ENCODE results near the gene ATP8B1.

Gene ATP8B1

DNA sequence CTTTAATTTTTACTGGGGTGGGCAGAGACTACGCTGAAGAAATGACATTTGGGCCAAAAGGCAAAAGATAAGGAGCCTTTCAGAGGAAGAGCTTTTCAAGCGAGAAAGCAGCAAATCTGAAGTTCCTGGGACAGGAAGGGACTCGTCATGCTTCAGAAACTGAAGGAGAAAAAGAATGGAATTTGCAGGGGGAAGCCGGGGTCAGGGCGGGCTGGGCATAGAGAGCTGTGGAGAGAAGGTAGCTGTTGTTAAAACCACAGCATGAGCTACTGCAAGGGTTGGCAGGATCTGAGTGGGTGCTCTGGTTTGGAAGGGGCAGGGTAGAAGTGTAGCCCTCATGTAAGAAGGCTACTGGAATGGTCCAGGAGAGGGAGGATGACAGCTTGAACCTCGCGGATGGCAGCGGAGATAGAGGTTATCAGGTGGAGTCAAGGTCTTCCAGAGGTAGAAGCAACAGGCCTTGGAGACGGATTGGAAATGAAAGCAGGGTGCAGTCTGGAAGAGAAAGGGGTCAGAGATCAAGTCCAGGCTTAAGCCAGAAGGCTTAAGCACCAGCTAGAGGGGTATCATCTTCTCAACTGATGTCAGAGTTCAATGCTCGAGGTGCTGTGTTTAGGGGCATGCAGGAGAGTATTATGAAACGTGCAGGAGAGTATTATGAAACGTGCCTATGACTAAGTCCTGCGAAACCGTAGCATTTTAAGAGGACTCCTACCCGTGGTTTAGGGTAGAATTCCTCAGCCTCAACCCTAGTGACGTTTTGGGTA is 18.9 kb downstream of the ATP8B1 start:
- Histone ChIP-seq H3K9ac (ENCODE audit: low read length) (no peak overlapping the region), H3K36me3 (ENCODE audit: low read length) (no peaks in the 10 kb centered on the region), H2AFZ (ENCODE audit: low read depth, low read length, severe bottlenecking) (no peak overlapping the region), H3F3A (ENCODE audit: insufficient read depth) (no peaks in the 10 kb centered on the region), H3K27ac (ENCODE audit: low read depth, low read length) (no peak overlapping the region), H3K9me2 (replicated peaks; ENCODE audit: insufficient read depth, low read length) (no peaks in the 10 kb centered on the region), H4K20me1 (ENCODE audit: low read depth, low read length) (no peaks in the 10 kb centered on the region), H3K4me2 (ENCODE audit: low read depth, low read length, poor library complexity, severe bottlenecking) (no peak overlapping the region), H3K4me3 (ENCODE audit: insufficient read depth, low read length, poor library complexity, severe bottlenecking) (no peak overlapping the region), H3K9me3 (ENCODE audit: insufficient read depth, low read length) (no peaks in the 10 kb centered on the region), H3K27me3 (ENCODE audit: low read length) (no peaks in the 10 kb centered on the region), H3K79me2 (ENCODE audit: insufficient read depth, low read length) (no peaks in the 10 kb centered on the region)
- no peak for TF ChIP-seq EZH2phosphoT487 (conservative IDR thresholded peaks at IDR 0.05; ENCODE audit: low read length)
- TF ChIP-seq, protein P1, sequence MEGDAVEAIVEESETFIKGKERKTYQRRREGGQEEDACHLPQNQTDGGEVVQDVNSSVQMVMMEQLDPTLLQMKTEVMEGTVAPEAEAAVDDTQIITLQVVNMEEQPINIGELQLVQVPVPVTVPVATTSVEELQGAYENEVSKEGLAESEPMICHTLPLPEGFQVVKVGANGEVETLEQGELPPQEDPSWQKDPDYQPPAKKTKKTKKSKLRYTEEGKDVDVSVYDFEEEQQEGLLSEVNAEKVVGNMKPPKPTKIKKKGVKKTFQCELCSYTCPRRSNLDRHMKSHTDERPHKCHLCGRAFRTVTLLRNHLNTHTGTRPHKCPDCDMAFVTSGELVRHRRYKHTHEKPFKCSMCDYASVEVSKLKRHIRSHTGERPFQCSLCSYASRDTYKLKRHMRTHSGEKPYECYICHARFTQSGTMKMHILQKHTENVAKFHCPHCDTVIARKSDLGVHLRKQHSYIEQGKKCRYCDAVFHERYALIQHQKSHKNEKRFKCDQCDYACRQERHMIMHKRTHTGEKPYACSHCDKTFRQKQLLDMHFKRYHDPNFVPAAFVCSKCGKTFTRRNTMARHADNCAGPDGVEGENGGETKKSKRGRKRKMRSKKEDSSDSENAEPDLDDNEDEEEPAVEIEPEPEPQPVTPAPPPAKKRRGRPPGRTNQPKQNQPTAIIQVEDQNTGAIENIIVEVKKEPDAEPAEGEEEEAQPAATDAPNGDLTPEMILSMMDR (IDR thresholded peaks at IDR 0.05; ENCODE audit: insufficient read depth, low read length, poor library complexity, severe bottlenecking): no peak

DNA sequence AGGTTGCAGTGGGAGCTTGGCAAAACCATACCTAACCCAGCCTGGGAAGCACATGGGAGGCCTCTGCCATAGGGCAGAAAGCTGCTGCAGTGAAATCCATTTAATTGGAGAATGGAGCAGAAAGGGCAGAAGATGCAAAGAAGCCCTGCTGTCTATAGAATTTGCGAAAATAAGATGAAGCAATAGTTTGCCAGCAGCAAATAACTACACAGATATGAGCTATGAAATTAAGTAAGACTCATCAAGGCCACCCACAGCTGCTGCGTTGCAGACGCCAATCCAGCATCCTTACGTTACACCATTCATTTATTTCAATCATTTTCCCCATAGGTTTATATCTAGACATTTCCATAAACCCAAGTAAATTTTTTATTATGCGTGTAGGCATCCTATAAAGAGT is 21.1 kb downstream of the ATP8B1 start:
- no peaks in the 10 kb centered on the region for H3K79me2 ChIP-seq (ENCODE audit: insufficient read depth, low read length)
- TF ChIP-seq, protein P1 (IDR thresholded peaks at IDR 0.05; ENCODE audit: insufficient read depth, low read length, poor library complexity, severe bottlenecking): no peak
- TF ChIP-seq EZH2phosphoT487 (conservative IDR thresholded peaks at IDR 0.05; ENCODE audit: low read length): no peak
- H3F3A ChIP-seq (ENCODE audit: insufficient read depth): no peaks in the 10 kb centered on the region
- no peak overlapping the region for H2AFZ ChIP-seq (ENCODE audit: low read depth, low read length, severe bottlenecking)
- H3K9me2 ChIP-seq (replicated peaks; ENCODE audit: insufficient read depth, low read length): no peaks in the 10 kb centered on the region
- no peak overlapping the region for H3K9ac ChIP-seq (ENCODE audit: low read length)
- no peak overlapping the region for H3K4me3 ChIP-seq (ENCODE audit: insufficient read depth, low read length, poor library complexity, severe bottlenecking)
- no peak overlapping the region for H3K27ac ChIP-seq (ENCODE audit: low read depth, low read length)
- no peaks in the 10 kb centered on the region for H3K36me3 ChIP-seq (ENCODE audit: low read length)
- H3K27me3 ChIP-seq (ENCODE audit: low read length): no peaks in the 10 kb centered on the region
- H3K9me3 ChIP-seq (ENCODE audit: insufficient read depth, low read length): no peaks in the 10 kb centered on the region
- H4K20me1 ChIP-seq (ENCODE audit: low read depth, low read length): no peaks in the 10 kb centered on the region
- no peak overlapping the region for H3K4me2 ChIP-seq (ENCODE audit: low read depth, low read length, poor library complexity, severe bottlenecking)

DNA sequence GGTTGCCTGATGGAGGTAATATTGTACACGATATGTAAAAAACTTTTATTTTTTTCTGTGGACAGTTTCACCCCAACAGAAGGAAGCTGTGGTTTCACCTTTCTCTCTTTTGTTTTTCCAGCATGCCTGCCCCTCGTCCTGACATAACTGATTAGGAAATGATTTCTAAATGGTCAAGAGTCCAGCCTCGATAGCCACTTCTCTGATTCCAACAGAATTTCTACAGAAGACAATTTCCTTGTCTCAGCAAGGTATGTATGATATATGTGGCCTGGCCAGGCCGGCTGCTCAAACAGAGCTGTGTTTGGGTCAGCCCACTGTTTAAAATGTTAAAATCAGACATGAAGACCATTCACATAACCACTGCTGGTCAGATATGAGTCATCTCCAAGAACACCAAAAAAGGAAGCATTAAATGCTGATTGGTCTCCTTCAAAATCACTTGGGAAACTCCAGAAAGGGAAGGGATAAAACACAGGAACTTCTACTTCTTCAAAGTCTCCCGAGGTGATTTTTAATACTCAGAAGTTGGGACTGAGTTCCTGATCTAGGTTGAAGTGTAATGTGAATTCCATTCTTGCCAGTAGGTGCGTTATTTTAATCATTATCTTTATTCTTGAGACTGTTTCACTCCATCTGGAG is 22.3 kb downstream of the ATP8B1 start:
- Histone ChIP-seq H2AFZ (ENCODE audit: low read depth, low read length, severe bottlenecking) (no peak overlapping the region), H3K4me2 (ENCODE audit: low read depth, low read length, poor library complexity, severe bottlenecking) (no peak overlapping the region), H3K9ac (ENCODE audit: low read length) (no peak overlapping the region), H3K9me3 (ENCODE audit: insufficient read depth, low read length) (no peaks in the 10 kb centered on the region), H4K20me1 (ENCODE audit: low read depth, low read length) (no peaks in the 10 kb centered on the region), H3K36me3 (ENCODE audit: low read length) (no peaks in the 10 kb centered on the region), H3K9me2 (replicated peaks; ENCODE audit: insufficient read depth, low read length) (no peaks in the 10 kb centered on the region), H3F3A (ENCODE audit: insufficient read depth) (no peaks in the 10 kb centered on the region), H3K27ac (ENCODE audit: low read depth, low read length) (no peak overlapping the region), H3K4me3 (ENCODE audit: insufficient read depth, low read length, poor library complexity, severe bottlenecking) (no peak overlapping the region), H3K79me2 (ENCODE audit: insufficient read depth, low read length) (no peaks in the 10 kb centered on the region), H3K27me3 (ENCODE audit: low read length) (no peaks in the 10 kb centered on the region)
- TF ChIP-seq, protein P1 (IDR thresholded peaks at IDR 0.05; ENCODE audit: insufficient read depth, low read length, poor library complexity, severe bottlenecking): no peak
- TF ChIP-seq EZH2phosphoT487 (conservative IDR thresholded peaks at IDR 0.05; ENCODE audit: low read length): no peak

Data from SU-DHL-6 (cell line).